Measurements from ENCODE around the gene CASK.

CASK gene

DNA sequence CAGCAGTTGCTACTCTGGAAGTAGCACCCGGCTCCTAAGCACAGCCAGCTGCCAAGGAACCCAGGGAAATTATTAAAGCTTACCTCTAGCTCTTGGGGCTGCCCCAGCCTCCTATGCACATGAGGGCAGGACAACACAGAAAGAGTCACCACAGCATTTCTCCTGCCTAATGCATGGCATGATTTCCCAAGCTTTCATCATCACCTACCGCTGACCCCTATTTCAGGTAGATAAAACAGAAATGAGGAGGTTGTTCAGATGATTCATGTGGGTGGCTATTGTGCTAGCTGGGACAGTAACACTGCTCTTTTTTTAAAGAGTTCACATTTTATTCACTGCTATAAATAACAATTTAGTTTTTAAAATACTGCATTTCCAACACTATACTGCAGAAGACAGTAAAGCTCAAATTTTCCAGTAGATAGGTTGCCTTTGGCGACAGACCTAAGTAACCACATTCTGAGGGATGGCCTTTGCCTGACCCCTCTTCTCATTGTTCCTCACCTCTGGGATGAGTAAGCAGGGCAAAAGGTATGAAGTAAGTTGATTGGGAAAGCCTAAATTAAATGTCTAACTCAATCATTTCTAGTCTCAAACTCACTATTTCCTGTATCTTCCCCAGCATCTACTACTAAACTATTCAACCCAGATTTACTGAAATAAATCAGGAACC lies 16.7 kb downstream of the CASK start:
- no peak for DNase-seq

DNA sequence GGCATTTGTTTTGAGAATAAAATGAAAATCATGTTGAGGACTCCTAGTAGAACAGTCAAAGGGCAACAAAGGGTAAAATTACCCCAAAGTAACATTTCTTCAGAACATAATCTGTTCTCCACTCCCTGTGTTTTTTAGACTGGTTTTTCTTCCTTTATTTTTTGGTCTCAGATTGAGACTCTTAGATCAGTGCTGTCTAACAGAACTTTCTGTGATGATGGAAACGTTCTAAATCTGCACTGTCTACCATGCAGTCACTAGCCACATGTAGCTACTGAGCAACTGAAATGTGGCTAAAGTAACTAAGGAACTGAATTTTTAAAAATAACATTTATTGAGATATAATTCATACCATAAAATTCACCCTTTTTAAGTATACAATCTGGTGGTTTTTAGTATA lies 19.8 kb downstream of the CASK start:
- no peak for DNase-seq

DNA sequence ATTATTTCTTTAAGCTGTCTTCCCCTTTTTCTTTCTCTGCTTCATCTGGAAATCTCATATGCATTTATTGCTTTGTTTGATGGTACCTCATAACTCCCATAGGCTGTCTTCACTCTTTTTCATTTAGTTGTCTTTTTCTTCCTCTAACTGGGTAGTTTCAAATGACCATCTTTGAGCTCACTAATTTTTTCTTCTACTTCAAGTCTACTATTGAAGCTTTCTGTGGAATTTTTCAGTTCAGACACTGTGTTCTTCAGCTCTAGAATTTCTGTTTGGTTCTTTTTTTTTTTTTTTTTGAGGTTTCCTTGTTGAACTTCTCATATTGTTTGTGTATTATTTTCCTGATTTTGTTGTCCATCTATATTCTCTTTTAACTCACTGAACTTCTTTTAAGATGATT lies 23.0 kb downstream of the CASK start:
- DNase-seq: no peak

DNA sequence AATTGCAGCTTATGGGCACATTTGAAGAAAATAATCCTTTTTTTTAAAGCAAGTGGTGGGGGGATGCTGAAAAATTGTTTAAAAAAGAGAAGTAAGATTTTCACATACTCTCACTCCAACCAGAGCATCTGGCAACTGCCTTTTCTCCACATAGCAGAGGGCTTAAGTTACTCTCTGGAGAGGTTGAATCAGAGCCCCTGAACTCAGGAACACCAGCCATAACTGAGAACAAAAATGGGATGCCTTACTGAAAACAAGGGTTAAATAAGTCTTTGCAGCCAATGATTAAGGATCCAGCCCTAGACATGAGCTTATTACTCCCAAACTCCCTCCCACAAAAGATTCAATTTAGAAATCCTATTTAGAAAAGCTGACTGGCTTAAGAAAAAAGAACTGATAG lies 27.5 kb downstream of the CASK start:
- no peak for DNase-seq

DNA sequence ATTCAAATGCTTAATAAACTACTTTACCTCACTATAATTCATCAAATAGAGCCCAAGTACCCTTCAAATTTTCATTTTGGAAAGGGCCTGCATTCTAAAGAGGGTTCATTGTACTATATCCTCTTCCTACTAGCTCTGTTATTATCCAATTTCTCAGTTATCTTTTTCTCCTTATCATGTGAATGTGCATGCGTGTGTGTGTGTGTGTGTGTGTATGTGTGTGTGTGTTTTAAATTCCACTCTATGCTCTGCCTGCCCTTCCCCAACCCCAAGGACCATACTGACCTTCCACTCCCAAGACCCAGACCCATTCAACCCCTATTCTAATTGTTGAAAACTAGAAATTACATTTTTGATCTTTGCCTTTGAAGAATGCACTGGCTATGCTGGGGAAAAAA lies 33.3 kb downstream of the CASK start:
- no peak for DNase-seq

DNA sequence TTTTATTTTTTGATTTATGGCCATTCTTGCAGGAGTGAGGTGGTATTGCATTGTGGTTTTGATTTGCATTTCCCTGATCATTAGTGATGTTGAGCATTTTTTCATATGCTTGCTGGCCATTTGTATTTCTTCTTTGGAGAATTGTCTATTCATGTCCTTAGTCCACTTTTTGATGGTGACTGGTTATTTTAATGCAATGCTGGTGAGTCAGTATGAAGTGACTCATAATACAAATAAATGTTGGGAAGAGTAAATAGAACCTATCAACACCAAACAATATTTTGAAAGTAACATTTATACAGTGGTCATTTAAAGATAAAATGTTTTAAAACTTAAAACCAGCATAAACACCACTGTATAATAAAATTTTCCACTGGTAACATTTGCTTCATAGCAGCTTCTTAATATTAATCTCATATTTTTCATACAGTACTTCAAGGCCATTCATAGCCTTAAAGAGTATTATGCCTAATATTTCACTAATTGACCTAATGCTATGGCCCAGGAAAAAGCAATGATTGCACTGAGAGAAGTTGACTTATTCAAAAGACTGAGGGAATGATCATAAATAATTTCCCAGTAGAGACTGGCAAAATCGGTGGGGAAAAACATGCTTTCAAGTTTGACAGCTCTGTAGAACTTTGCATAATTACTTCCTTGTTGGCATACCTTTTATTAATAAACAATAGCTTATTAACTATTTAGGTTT lies 33.9 kb downstream of the CASK start:
- DNase-seq: no peak

DNA sequence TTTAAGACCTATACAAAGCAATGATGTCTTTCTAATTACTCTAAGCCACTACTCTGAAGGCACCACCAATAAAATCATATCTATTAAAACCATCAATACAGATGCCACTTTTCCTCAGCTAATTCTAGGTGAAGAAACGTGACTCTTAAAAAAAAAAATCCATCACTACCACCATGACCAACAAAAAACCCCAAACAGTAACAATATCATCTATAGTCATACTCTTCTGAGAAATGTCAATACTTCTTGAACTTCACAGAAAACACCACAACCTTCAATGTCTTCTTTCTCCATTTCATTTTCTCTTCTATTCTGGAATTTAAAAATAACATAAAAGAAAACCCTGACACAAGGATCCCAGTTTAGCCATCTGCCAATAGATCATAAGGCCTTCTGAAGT lies 35.7 kb downstream of the CASK start:
- no peak for DNase-seq

DNA sequence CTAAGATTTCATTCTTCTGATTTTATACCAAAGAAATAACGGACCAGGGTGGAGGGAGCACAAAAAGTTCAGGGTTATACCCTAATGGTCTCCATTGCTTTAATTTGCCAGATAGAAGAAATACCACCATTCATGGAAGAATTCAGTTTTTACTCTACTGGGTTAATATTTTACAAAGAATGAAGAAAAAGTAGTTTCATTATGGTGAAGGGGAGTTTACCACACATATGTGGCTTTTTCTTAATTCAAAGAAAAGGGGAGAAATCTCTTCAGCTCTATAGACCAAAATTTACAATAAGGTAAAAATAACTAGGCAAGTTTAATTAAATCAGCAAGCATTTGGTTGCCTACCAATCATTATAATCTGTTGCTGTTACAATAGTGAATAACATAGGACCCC lies 37.6 kb downstream of the CASK start:
- no peak for DNase-seq

DNA sequence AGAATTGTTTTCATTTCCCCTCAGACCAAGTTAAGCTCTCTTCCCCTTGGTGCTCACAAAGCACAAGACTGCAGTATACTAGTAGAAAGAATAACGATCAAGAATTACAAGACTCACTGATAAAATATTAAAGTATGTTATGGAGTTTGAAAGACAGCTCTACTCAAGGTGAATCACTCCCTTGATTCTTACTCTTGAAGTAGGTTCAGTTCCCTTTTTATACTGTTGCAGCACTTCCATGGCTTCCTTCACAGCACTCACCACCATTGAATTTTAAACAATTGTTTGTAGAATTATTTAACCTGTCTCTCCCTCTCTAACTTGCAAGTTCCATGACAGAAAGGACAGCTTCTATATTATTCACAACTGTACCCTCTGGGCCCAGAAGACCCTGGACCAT lies 42.2 kb downstream of the CASK start:
- DNase-seq: no peak

DNA sequence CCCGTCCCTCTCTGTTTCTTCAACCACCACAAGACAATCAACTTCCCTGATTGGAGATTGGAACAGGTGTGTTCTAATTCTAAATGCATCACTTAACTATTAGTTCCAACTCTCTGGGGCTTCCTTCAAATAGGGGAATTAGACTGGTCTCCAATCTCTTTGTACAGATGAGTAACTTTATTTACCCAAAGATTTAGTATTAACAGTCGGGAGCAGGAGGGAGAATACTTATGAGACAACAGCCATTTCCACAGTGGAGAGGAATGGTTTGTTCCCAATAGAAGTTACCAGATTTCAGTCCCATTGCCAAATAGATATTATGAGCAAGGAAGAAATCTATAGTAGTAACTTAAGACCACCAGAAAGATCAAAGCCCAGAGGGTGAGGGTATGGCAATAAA lies 46.2 kb downstream of the CASK start:
- no peak for DNase-seq

DNA sequence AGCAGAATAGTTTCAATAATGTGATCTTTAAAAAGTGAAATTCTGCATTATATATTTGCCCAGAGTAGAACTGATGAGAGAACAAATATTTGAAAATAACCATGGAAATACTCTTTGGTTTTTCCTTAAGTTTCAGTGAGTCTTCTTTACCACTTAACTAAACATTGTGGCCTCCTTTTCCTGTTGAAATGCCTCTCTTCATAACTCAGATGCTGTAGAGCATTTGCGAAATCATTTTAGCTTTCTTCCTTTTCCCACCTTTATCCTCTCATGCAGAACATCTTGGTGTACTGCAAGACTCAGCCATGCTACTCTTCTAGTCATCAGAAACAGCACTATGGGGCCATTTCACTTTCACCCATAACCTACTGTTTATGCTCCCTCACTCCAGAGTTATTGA lies 48.2 kb downstream of the CASK start:
- DNase-seq: no peak

DNA sequence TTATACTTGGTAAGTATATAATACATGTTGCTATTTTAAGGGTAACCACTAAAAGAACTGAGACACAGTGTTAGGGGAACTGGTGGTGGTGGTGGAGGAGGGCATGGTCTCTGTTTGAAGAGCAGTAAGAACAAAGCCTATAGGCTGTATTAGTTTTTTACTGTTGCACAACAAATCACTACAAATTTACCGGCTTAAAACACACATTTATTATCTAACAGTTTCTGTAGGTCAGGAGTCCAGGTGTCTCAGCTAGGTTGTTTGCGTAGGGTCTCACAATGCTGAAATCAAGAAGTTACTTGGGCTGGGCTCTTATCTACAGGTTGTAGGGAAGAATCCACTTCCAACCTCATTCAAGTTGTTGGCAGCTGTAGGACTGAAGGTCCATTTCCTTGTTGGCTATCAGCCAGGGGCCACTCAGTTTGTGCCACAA lies 52.6 kb downstream of the CASK start:
- DNase-seq: no peak

DNA sequence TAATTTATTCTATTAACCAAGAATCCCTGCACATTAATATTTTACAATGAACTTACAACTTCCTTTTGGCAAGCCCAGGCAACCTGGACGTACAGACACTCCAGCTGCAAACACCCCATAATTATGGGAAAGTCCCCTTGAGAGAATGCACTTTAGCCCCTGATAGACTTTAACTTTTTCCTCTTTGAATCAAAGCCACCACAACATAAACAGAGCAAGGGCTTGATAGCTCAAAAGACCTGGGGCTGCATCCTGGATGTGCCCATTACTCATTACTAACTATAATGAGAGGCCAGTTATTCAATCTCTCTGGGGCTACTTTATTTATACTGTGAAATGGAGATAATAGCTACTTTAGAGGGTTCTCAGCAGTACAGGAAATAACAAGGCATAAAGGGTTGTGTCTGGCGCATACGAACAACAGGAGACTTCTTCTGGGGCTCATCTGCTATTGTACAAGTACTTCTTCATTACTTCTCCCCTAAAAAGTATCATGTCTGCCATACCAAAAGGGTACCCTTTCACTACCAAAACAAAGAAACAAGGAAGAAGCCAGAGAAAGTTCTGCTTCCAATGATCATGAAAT lies 54.9 kb downstream of the CASK start:
- DNase-seq: no peak

DNA sequence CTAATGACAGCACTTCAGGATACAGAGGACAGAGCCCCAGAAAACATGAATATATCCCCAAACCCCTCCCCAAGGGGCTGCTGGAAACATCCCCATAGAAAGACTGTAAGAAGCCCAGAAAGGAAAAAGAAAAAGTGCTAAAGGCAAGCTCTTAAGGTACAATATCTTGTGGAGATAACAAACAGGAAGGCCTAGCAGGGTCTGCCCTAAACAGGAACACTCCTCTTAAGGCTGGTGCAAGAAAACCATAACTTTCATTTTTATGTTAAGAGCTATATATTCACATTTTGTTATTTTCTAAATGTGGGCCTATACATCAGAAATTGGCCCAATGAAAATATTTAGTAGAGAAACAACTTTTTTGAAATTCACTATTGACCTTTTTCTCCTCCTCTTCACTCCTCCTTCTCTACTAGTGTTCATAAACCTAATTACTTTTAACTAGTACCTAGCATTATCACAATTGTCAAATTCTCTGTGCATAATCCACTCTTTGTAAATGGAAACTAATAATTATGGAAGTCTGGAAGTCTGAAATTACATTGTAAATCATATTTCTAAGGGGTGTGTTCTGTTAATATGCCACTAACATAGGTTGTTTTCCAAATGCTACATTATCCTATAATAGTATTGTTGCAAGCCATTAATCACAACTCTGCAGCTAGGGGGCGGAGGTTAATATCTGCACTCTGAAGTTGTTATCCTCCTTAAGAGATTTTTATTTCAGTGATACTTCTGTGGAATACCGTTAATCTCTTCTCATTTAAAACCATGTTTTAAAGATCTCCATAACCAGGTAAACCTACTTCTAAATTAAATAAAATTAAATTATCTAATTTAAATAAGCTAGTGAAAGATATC lies 59.8 kb downstream of the CASK start:
- no peak for DNase-seq

DNA sequence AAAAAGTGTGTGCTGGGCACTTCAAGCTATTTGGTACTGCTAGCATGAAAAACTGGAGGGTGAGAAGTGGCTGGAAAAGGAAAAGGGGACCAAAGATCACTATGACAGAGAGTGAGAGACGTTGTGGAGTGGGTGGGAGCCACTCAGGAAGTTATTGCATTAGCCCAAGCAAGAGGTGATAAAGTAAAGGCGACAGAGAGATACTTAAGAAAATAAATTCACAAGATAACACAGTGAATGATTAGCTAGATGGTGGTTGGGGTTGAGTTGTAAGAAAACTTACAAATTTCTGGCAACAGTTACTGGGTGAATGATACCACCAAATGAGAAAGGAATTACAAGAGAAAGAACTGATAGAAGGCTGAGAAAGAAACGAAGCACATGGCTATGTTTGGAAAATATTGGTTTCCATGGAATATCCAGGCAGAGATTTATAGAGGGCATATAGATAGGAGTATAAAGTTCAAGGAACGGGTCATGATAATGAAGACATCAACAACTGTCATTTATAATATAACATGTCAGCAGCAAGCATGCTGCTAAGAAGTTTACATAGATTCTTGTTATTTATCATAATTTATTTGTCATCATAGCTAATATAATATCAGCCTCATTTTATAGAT lies 60.7 kb downstream of the CASK start:
- no peak for DNase-seq

DNA sequence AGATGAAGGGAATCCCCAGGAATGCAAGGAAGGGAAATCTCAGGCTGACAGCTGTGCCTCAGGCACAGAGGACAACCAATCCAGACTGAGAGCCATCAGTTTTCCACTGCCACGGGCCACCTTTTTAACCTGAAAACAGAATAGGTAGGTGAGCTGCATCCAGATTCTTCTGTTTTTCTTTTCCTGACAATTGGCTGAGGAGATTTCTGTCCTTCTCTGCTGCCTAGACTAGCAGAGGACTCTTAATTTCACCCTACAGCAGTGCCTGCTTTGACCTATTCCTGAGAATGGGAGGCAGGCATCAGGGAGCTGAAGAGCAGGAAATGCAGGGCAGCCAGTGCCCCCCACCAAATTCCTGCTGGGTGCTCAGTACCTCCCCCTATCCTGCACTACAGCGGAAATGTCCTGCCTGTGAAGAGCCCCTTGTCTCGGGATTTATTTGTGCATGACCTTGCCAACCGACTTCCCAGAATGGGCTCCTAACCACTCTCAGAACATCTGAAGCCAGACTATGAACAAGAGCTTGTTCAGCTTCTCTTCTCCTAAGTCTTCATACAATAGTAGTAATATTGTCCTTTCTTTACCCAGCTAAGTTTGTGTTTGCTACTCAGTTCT lies 65.1 kb downstream of the CASK start:
- no peak for DNase-seq

DNA sequence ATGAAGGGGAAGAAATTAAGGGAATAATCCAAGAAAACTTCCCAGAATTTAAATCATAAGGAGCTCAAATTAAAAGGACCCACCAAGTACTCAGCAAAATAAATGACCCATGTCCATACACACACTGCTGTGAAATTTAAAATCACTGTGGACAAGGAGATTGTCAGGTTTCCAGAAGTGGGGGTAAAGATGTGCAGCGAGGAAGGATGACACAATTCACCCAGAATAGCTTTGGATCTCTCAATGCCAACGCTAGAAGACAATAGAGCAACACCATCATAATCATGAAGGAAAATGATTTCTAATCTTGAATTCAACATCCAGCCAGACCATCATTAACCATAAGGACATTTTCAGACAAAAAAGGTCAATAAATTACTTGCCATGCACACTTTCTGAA lies 65.7 kb downstream of the CASK start:
- DNase-seq: no peak

DNA sequence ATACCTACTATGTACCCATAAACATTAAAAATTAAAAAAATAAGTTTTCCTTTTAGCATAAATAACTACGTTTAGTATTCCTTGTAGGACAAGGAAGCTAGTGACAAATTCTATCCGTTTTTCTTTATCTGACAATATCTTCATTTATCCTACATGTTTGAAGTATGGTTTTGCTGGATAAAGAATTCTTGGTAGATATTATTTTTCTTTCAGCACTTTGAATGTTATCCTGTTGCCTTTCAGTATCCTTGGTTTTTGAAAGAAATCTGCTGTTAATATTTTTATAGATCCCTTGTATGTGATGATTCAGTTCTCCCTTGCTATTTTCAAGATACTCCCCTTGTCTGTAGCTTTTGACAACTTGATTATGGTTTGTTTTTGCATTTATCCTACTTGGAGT lies 76.6 kb downstream of the CASK start:
- no peak for DNase-seq

DNA sequence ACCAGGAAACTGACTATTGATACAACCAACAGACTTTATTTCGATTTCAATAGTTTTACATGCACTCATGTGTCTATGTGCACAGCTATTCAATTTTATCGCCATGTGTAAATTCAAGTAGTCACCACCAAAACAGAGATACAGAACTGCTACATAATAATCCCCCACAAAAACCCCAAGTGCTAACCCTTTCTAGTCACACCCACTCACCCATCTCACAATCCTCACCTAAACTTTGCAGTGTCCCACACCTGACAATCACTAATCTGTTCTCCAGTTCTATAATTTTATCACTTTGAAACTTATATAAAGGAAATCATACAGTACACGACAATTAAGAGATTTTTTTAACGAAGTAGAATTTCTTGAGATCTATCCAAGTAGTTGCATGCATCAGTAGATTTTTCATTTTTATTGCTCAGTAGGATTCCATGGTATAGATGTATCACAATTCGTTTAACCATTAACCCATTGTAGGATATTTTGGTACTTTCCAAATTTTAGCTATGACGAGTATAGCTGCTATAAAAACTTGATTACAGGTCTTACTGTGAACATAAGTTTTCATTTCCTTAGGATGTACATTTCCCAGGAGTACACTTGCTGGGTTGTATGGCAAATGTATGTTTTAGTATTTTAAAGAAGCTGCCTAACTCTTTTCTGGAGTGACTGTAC lies 85.9 kb downstream of the CASK start:
- no peak for DNase-seq

DNA sequence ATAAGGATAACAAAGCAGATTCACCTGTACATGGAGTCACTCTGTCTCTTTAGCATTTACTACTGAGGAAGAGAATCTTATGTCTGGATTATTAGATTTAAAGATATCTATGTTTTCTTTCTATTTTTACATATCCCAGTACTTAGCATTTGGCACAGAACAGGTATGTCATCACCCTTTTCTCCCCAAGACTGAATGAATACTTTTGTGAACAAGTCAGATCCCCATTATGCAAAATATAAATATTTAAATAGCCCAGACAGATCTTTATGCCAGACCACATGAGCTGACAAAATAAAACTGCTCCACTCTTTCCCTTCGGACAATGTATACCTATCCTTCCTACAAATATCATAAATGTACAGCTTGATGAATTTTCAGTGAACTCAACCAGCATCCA lies 94.5 kb downstream of the CASK start:
- DNase-seq: no peak

DNA sequence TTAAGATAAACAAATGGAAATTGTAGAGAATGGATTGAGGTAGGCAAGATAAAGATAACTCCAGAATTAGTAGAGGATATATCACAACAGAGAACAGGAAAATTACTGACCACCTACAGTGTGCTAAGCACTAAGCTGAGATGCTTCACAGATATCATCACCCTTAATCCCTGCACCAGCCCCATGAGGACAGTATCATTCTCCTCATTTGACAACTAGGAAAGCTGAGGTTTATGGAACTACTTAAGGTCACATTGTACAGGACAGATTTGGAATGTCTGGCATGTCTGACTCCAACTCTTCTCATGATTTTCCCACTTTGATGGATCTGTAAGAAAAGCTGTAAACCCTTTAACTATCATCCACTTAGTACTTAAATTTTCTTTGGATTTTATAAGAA lies 95.5 kb downstream of the CASK start:
- DNase-seq: no peak

DNA sequence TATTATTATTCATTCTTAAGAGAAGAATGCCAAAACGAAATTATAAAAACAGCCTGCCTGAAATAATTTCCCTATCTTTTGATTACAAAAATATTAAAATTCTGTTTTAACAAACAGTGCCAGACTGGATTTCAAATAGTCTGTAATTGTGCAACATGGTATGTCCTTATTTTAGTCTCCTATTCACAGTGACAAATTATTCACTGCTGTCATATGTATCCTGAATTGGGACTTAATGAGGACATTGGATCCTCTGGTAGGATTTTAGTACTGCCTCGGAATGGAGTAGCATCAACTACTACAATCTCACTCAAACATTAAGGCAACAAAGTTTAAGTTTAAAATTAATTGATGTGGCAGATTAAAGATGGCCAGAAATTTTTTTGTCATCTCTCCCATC lies 97.6 kb downstream of the CASK start:
- DNase-seq: no peak
